Measurements from ENCODE around the gene DNAL1. TPM values are rescaled to one million over a fixed set of nuclear protein-coding genes. Genes with fewer than 3 reads are reported as not detected.

The DNAL1 gene
- total and polyA plus RNA-seq, 9 of the 15 experiments (the other 6 are each of a cell fraction or from before 2014, with no cell fraction given): 1.6 to 11.7 (median 4.8) TPM

DNA sequence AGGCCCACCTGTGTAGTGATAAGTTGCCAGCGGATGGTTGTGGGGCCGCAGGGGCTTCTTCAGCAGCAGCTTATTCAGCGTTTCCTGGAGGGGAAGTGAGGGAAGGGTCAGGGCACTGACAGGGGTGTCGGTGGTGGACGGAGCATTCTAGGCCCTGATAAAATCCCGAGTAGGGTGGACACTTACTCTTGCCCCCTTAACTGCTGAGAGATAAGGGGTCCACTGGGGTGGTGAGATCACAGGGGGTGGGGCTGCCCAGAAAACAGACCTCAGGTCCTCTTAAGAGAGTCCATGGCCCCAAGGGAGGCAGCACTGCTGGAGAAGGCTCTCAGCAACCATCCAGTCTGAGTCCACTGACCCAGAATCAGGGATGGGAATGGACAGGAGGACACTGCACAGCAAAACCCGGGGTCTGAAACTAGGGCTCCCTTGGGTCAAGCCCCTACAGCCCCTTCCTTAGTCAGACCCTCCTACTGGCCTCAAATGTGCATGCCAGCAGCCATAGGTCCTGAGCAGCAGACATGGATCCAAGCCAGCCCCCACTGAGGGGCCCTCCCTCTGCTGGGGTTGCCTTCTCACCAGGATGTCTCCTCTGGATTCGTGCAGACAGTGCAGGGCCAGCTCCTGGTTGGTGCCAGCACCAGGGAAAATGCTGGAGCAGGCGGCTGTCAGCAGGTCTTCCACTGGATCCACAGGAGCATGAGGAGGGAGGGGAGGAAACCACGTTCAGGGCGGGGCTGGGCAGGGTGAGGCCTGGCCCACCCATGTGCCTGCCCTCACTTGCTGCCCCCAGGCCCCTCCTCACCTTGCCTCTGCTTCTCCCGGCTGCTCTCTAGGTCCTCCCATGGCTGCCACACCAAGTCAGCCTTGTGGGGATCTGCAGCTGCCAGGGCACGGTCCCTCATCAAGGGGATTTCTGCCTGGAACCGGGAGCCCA is 81.5 kb downstream of the DNAL1 start (continued):
- TF ChIP-seq, protein P1, sequence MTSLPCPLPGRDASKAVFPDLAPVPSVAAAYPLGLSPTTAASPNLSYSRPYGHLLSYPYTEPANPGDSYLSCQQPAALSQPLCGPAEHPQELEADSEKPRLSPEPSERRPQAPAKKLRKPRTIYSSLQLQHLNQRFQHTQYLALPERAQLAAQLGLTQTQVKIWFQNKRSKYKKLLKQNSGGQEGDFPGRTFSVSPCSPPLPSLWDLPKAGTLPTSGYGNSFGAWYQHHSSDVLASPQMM (CRISPR knock-in tag; IDR thresholded peaks at IDR 0.05): no peak
- TF ChIP-seq GATAD2A (IDR thresholded peaks at IDR 0.05) (no peak), TEAD4 (IDR thresholded peaks at IDR 0.05; ENCODE audit: low read length) (no peak), TEAD4 (CRISPR knock-in tag; IDR thresholded peaks at IDR 0.05; ENCODE audit: borderline replicate concordance) (no peak), ZSCAN32 (CRISPR knock-in tag; IDR thresholded peaks at IDR 0.05) (no peak), SRSF1 (IDR thresholded peaks at IDR 0.05; ENCODE audit: low read depth, low read length) (no peak), PTRF (tag; IDR thresholded peaks at IDR 0.05) (no peak), MIER1 (IDR thresholded peaks at IDR 0.05; ENCODE audit: low read depth) (no peak), HDAC2 (IDR thresholded peaks at IDR 0.05) (peak; percentile 64; the same call in 1 of the 2 replicates), ZNF436 (CRISPR knock-in tag; IDR thresholded peaks at IDR 0.05) (no peak), KLF13 (tag; IDR thresholded peaks at IDR 0.05; ENCODE audit: borderline replicate concordance, low read depth) (no peak), TBL1XR1 (IDR thresholded peaks at IDR 0.05; ENCODE audit: low read length in 2 of 2) (no peak), CC2D1A (IDR thresholded peaks at IDR 0.05) (no peak), ZNF217 (CRISPR knock-in tag; IDR thresholded peaks at IDR 0.05) (no peak), XRCC3 (IDR thresholded peaks at IDR 0.05) (no peak), ARID1B (IDR thresholded peaks at IDR 0.05) (0 out of 2 replicates have a peak, but pooled peaks have one; percentile 33), ZNF561 (CRISPR knock-in tag; conservative IDR thresholded peaks at IDR 0.05) (no peak), JUND (IDR thresholded peaks at IDR 0.05; ENCODE audit: borderline replicate concordance, low read depth, low read length) (no peak), JUND (tag; IDR thresholded peaks at IDR 0.05; ENCODE audit: borderline replicate concordance, low read depth, low read length) (no peak), C11orf30 (IDR thresholded peaks at IDR 0.05; ENCODE audit: low read depth) (0 out of 2 replicates have a peak, but pooled peaks have one; percentile 4)
- TF ChIP-seq, protein P2, sequence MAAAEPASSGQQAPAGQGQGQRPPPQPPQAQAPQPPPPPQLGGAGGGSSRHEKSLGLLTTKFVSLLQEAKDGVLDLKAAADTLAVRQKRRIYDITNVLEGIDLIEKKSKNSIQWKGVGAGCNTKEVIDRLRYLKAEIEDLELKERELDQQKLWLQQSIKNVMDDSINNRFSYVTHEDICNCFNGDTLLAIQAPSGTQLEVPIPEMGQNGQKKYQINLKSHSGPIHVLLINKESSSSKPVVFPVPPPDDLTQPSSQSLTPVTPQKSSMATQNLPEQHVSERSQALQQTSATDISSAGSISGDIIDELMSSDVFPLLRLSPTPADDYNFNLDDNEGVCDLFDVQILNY (CRISPR knock-in tag; IDR thresholded peaks at IDR 0.05): no peak
- TF ChIP-seq, protein P3, sequence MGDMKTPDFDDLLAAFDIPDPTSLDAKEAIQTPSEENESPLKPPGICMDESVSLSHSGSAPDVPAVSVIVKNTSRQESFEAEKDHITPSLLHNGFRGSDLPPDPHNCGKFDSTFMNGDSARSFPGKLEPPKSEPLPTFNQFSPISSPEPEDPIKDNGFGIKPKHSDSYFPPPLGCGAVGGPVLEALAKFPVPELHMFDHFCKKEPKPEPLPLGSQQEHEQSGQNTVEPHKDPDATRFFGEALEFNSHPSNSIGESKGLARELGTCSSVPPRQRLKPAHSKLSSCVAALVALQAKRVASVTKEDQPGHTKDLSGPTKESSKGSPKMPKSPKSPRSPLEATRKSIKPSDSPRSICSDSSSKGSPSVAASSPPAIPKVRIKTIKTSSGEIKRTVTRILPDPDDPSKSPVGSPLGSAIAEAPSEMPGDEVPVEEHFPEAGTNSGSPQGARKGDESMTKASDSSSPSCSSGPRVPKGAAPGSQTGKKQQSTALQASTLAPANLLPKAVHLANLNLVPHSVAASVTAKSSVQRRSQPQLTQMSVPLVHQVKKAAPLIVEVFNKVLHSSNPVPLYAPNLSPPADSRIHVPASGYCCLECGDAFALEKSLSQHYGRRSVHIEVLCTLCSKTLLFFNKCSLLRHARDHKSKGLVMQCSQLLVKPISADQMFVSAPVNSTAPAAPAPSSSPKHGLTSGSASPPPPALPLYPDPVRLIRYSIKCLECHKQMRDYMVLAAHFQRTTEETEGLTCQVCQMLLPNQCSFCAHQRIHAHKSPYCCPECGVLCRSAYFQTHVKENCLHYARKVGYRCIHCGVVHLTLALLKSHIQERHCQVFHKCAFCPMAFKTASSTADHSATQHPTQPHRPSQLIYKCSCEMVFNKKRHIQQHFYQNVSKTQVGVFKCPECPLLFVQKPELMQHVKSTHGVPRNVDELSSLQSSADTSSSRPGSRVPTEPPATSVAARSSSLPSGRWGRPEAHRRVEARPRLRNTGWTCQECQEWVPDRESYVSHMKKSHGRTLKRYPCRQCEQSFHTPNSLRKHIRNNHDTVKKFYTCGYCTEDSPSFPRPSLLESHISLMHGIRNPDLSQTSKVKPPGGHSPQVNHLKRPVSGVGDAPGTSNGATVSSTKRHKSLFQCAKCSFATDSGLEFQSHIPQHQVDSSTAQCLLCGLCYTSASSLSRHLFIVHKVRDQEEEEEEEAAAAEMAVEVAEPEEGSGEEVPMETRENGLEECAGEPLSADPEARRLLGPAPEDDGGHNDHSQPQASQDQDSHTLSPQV (IDR thresholded peaks at IDR 0.05): peak; percentile 65; the same call in 1 of the 2 replicates

Data from K562 (cell line).